DMS53 treated with DMSO at 0.1 percent for 48 hours (cell line): ENCODE data around the gene AAK1.
"Not testable (repeated sequence)": the region's sequence is repeated elsewhere in the genome, so short reads cannot be mapped to it uniquely, and the experiment has no call there.

Source experiments
- DNase-seq: peaks from one replicate; lab custom pipeline; 2025; ENCODE audit not compliant: unreplicated experiment; lab: John Stamatoyannopoulos, UW

Gene AAK1

DNA sequence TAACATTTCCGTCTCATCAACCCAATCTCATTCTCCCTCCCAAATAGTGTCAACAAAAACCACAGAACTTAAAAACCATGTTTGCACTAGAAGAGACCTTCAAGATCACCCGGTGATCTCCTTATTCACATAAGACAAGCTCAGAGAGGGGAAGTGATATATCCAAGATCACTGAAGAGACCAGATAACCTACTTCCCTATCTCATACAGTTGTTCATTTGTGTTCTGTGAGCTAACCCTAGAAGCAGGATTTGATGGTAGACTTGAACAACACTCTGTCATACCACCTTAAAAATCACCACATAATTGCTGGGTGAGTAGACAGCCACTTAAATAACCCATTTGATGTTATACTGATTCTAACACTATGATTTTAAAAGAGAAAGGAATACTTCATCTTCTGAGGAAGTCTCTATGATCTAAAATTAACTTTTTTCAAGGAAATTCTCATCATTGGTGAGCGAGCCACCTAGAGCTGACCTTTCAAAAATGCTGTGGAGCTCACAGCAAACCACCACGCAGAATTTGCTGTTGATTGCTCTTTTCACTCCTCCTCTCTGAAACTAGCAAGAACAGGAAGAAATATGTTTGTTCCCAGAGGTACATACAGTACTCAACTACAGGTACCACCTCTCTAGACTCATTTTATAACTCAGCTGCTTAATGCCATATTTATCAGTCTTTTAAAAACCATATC is 15.1 kb downstream of the AAK1 start:
- DNase-seq = no peak

- no peak for DNase-seq
These were observed 18.3 kb downstream of the AAK1 start for GRCh38 chr2:69625078-69625795.

GRCh38 chr2:69624611-69625010 is 18.9 kb downstream of the AAK1 start:
- no peak for DNase-seq

GRCh38 chr2:69624131-69624530 is 19.4 kb downstream of the AAK1 start:
- no peak for DNase-seq

DNA sequence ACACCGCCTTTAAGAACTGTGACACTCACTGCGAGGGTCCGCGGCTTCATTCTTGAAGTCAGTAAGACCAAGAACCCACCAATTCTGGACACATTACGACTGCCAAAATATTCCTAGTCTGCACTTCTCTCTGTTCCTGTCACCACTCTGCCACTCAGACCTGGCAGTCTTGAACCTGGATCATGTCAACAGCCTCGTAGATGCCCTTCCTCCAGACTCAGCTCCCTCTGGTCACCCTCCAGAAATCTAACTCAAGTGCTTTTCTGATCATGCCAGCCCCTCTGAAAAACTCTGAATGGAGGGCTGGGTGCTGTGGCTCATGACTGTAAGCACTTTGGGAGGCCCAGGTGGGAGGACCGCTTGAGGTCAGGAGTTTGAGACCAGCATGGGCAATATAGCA is 20.3 kb downstream of the AAK1 start:
- no peak for DNase-seq

DNA sequence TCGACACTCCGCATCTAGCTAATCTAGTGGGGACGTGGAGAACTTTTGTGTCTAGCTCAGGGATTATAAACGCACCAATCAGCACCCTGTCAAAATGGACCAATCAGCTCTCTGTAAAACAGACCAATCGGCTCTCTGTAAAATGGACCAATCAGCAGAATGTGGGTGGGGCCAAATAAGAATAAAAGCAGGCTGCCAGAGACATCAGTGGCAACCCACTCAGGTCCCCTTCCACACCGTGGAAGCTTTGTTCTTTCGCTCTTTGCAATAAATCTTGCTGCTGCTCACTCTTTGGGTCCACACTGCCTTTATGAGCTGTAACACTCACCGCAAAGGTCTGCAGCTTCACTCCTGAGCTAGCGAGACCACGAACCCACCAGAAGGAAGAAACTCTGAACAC is 20.7 kb downstream of the AAK1 start:
- not testable (repeated sequence) for DNase-seq

GRCh38 chr2:69622017-69622540 is 21.5 kb downstream of the AAK1 start:
- not testable (repeated sequence) for DNase-seq

- DNase-seq = no peak
These were observed 22.1 kb downstream of the AAK1 start for GRCh38 chr2:69621440-69621839.

GRCh38 chr2:69620870-69621269 is 22.7 kb downstream of the AAK1 start:
- no peak for DNase-seq

DNA sequence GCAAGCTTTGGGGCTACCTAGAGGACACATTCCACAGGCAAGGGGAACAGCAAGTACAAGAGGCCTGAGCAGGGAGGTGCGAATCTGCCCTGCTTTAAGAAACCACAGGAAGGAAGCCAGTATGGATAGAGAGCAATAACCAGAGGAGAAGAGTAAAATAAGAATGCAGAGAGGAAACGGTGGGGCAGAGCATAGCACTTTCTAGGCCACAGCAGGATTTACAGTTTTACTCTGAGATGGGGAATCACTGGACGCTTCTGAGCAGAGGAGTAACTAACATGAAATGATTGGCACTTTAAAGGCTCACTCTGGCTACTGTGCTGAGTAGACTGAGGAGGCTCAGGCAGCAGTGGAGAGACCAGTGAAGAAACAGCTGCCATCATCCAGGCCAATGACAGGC is 23.8 kb downstream of the AAK1 start:
- no peak for DNase-seq

DNA sequence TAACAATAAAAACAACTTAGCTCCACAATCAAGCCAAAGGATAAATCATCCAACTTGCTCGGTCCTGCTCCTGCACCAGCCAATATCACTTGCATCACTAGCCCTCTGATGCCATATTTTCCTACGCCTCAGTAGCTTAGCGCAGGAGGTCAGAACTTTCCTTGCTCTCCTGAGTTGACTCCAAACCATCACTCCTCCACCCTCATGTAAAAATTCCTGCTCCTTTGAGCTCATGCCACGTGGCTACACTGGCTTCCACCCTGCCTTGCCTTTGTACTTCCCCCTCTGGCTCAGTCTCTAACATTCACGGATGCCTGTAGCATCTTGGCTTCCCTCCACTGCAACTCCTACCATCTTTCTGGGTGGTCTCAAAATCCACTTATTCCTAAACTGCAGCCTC is 25.2 kb downstream of the AAK1 start:
- DNase-seq = no peak

DNA sequence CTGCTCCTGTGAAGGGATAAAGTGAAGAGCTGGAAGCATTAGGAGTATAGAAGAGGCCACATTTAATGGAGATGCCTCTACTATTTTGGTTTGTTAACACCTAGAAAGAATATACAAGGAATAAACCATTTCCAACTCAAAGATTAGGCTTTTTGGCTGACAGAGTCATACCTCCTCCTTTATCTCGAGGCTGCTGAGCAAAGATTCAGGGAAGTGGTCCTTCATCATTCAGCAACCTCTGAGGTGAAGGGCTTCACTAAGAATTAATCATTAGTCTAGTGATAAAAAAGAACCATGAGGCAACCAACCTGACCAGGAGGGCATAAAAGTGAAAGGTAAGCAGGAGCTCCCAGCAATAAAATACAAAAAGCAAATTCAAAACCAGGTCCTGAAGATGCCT is 25.8 kb downstream of the AAK1 start:
- no peak for DNase-seq

- no peak for DNase-seq
These were observed 26.8 kb downstream of the AAK1 start for GRCh38 chr2:69616755-69617154.

GRCh38 chr2:69615969-69616368 is 27.6 kb downstream of the AAK1 start:
- no peak for DNase-seq

GRCh38 chr2:69615078-69615625 is 28.4 kb downstream of the AAK1 start:
- no peak for DNase-seq

DNA sequence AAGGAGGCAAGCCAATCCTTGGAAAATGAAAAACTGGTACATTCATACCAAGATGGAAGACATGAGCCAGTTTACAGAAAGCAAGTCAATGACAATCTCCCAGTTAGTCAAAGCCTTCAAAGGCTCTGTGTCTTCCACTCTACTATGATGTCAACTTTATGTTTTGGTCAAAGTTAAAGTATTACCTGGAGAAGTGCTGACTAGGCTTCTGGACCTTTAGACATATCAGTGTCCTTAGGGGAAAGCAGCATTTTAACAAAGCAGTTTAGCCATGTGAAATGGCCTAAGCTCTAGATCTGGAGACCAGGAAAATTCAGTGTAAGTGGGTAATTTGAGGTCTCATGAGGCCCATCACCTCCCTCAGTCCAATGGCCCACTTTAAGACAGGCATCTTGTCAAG is 30.8 kb downstream of the AAK1 start:
- no peak for DNase-seq

DNA sequence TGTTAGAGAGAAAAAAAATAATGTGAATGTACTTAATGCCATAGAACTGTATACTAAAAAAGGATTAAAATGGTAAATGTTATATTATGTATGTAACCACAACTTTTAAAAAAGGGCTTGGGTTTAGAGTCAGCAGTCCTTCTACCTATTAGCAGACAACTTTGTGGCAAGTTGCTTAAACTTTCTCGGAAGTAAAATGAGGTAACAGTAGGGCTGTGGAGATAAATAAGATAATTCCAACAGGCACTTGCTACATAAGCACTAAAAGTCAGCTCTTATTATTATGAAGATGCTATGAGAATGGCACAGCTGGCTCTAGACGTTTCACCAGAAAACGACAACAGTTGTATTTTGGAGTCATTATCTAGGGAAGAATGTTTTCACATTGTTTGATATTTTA is 31.3 kb downstream of the AAK1 start:
- DNase-seq = no peak

- no peak for DNase-seq
These were observed 35.4 kb downstream of the AAK1 start for GRCh38 chr2:69608109-69608508.

GRCh38 chr2:69606771-69607170 is 36.8 kb downstream of the AAK1 start:
- DNase-seq = not testable (repeated sequence)

- DNase-seq = no peak
These were observed 38.3 kb downstream of the AAK1 start for GRCh38 chr2:69605284-69605683.

- no peak for DNase-seq
These were observed 38.7 kb downstream of the AAK1 start for GRCh38 chr2:69604836-69605235.

GRCh38 chr2:69604026-69604678 is 39.4 kb downstream of the AAK1 start:
- DNase-seq = no peak
